Activated naive CD8-positive, alpha-beta T cell treated with anti-CD3 and anti-CD28 coated beads, Interleukin-2, amount 50 U/mL, for 24 hours (primary cell): ENCODE measurements around the gene HPCAL1.

Experiments used
- ATAC-seq: fragments of 150-1000 bp; cut with Tn5 transposase; one replicate; pipeline ENCODE4 v1.10.0; 2021
- DNase-seq: peaks from one replicate; pipeline ENCODE4 v3.0.0; 2021
- H3K27ac Mint-ChIP-seq: one replicate; pipeline ENCODE4 v1.8.0; 2021; ENCODE audit warnings: mild to moderate bottlenecking, mixed read lengths
- H3K27me3 Mint-ChIP-seq: one replicate; pipeline ENCODE4 v1.8.0; 2021; ENCODE audit warnings: mixed read lengths
- H3K36me3 Mint-ChIP-seq: one replicate; pipeline ENCODE4 v1.8.0; 2021; ENCODE audit warnings: low read depth, mixed read lengths
- H3K4me1 Mint-ChIP-seq: one replicate; pipeline ENCODE4 v1.8.0; 2021; ENCODE audit warnings: mixed read lengths
- H3K4me3 Mint-ChIP-seq: one replicate; pipeline ENCODE4 v1.8.0; 2021; ENCODE audit warnings: mild to moderate bottlenecking, moderate library complexity, mixed read lengths
- H3K9me3 Mint-ChIP-seq: one replicate; pipeline ENCODE4 v1.8.0; 2021; ENCODE audit warnings: mixed read lengths

Gene HPCAL1

DNA sequence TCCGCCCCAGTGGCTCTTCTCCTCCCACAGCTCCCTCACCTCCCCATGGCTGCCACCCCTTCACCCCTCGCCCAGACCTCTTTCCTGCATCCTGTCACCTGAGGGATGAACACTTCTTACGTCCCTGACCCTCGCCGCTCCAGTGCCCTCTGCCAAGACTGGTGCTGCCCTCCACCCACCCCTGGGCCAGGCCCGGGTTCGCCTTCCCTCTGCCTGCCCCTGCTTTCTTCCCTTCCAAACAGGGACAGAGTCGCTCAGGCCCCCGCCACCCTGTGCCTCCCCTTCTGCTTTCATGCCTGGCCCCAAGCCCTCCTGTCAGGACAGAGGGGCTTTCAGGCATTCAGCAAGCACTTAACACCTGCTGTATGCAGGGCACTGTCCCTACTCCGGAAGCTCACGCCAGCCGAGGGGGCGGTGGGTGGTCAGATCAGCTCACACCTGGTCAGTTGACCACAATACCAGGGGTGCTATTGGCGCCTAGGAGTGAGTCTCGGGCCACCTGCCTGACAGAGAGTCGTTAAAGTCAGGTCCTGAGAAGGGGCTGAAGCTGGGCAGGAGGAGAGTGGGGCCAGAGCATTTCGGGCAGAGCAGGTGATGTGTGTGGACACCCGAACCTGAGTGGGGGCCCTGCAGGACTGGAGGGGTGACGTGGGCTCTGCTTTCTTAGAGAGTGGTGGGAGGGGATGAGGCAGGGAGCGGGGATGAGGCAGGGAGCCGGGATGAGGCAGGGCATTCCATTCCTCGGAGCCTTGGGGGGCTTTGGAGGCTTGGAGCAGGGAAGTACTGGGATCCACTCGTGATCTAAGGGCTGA, 26.0 kb upstream of the HPCAL1 start:
- Mint-ChIP-seq H3K4me1 (peaks cover 24% of the 10 kb centered on the region), H3K36me3 (no peaks in the 10 kb centered on the region), H3K27me3 (peaks cover 5% of the 10 kb centered on the region), H3K27ac (no peak overlapping the region), H3K9me3 (no peaks in the 10 kb centered on the region), H3K4me3 (no peak overlapping the region)
- ATAC-seq (no peak), DNase-seq (no peak)

DNA sequence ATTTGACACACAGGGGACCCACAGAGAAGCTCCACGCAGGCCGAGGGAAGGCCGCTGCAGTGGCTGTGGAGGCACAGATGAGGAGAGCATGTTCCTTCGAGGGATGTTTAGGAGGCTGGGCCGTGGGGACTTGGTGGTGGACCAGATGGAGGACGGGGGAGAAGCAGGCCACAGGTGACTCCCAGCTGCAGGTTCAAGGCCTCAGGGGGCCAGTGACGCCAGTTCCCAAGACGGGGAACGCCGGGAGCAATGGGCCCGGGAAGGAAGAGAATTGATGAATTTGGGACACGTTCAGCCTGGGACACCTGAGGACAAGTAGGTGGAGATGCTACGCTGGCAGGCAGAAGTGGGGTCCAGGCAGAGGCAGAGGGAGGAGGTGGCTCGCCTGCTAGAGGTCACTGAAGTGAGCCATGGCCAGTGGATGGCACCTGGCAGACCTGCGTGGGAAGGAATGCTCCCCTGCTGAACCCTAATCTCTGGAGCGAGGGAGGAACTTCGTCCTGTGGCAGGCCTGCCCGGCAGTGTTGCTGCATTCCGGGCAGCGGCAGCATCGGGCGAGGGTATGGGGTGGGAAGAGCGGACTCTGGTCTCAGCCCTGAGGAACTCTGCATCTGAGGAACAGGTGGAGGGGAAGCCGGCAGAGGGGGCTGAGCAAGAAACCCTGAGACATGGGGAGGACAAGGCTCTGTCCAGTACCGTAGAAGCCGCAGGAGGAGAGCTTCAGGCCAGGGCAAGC, 25.2 kb upstream of the HPCAL1 start:
- Mint-ChIP-seq H3K36me3 (no peaks in the 10 kb centered on the region), H3K27me3 (peaks cover 5% of the 10 kb centered on the region), H3K4me3 (no peak overlapping the region), H3K4me1 (peaks cover 22% of the 10 kb centered on the region), H3K9me3 (no peaks in the 10 kb centered on the region), H3K27ac (no peak overlapping the region)
- ATAC-seq (no peak), DNase-seq (no peak)

DNA sequence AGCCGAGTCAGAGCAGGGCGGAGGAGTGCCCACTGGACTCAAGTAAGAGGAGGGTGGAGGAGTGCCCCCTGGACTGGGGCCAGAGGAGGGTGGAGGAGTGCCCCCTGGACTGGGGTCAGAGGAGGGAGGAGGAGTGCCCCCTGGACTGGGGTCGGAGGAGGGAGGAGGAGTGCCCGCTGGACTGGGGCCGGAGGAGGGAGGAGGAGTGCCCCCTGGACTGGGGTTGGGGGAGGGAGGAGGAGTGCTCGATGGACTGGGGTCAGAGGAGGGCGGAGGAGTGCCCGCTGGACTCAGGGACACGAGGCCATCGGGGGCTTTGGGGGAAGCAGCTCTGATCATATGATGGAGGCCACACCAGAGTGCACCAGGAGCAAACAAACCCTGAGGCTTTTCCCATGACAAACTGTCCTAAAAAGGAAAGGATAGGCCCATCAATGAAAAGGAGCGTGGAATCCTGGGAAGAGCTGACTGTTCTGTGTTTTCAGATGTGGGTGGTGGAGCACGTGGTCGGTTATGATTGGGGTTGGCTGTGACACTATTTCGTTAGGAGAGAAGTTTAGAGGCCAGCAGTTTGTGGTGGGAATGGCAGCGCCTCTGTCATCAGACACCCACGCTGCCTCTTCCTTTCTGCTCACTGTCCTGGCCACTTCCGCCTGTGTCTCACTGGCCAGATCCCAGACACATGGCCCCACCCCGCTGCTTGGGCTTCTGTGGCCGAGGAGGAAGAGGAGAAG, 24.5 kb upstream of the HPCAL1 start:
- peak overlapping the region; percentile 15 for H3K27ac Mint-ChIP-seq
- peaks cover 5% of the 10 kb centered on the region for H3K27me3 Mint-ChIP-seq
- peaks cover 25% of the 10 kb centered on the region for H3K4me1 Mint-ChIP-seq
- no peak overlapping the region for H3K4me3 Mint-ChIP-seq
- peak; percentile 55 for ATAC-seq
- no peaks in the 10 kb centered on the region for H3K36me3 Mint-ChIP-seq
- peak; percentile 47 for DNase-seq
- H3K9me3 Mint-ChIP-seq = no peaks in the 10 kb centered on the region

DNA sequence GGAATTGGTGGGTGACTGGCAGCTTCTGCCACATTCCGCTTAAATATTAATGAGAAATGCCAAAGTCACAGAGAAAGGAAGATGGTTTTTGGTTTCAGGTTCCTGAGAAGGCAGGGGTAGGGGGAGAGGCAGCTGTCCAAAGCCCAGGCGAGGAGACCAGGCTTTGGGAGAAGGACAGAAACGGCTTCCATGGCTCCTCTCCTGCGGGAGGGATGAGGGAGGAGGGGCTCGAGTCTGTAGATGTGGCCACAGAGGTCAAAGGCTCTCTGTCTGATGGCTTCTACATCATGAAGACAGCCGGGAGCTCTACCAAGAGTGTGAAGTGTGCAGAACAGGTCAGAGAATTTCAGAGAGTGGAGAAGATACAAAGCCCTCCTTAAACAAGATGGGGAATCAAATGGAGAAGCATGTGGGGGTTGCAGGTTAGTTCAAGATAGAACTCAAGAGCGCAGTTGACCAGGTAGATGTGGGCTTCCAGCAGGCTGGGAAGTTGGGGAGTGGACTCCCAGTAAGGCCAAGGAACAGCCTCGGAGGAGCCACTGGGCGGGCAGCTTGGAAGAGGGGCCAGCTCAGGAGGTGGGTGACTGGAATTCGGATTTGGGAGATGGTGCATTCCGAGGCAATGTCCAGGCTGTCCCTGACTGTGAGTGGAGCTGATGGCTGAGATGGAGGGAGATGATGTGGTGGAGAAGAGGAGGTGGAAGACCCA, 23.8 kb upstream of the HPCAL1 start:
- Mint-ChIP-seq H3K27ac (peak overlapping the region; percentile 15), H3K36me3 (no peaks in the 10 kb centered on the region), H3K4me1 (peaks cover 30% of the 10 kb centered on the region), H3K4me3 (no peak overlapping the region), H3K27me3 (peaks cover 5% of the 10 kb centered on the region), H3K9me3 (no peaks in the 10 kb centered on the region)
- DNase-seq (no peak), ATAC-seq (no peak)

DNA sequence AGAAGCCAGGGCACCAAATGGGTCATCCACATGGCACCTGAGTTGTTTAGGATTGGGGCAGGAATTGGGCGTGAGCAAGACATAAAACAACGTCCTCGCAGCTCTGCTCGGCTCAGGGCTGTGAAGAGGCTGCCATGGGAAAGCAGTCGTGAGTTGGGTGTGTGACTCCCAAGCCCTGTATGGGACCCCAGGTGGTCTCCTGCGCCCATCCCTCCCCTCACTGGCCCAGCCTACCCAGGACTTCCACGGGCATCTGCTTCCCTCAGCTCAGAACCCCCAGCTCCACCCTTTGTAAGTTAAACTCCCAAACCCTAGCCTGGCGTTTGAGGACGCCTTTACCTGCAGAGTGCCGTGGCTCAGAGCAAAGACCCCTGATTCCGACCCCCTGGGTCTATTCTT, 23.2 kb upstream of the HPCAL1 start:
- Mint-ChIP-seq H3K27me3 (peaks cover 5% of the 10 kb centered on the region), H3K27ac (no peak overlapping the region), H3K36me3 (no peaks in the 10 kb centered on the region), H3K9me3 (no peaks in the 10 kb centered on the region), H3K4me3 (no peak overlapping the region), H3K4me1 (peaks cover 30% of the 10 kb centered on the region)
- DNase-seq = no peak
- ATAC-seq = no peak

DNA sequence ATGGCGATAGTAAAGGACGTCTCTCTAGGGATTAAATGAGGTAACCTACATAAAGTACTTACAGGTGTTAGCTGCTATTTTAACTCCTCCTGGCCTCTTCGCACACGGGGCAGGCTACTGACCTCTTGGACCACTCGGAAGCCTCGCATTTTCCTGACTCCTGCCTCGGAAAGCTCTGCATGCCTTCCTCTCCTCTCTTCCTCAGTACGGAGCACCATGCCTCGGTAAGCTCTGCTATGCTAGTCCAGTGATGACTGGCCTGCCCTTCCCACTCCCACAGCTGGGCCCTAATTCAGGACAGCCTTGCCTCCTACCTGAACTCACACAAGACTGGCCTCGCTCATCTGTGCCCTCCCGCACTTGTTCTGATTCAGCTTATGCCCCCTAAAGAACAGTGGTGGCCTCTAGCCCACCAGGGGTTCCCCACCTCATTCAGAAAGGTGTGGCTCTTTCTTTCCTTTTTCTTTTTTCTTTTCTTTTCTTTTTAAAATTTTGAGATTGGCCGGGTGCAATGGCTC, 22.7 kb upstream of the HPCAL1 start:
- H3K4me1 Mint-ChIP-seq = peaks cover 32% of the 10 kb centered on the region
- H3K36me3 Mint-ChIP-seq = no peaks in the 10 kb centered on the region
- H3K4me3 Mint-ChIP-seq = no peak overlapping the region
- H3K27me3 Mint-ChIP-seq = peaks cover 5% of the 10 kb centered on the region
- no peak overlapping the region for H3K27ac Mint-ChIP-seq
- H3K9me3 Mint-ChIP-seq = no peaks in the 10 kb centered on the region
- ATAC-seq = no peak
- DNase-seq = no peak

DNA sequence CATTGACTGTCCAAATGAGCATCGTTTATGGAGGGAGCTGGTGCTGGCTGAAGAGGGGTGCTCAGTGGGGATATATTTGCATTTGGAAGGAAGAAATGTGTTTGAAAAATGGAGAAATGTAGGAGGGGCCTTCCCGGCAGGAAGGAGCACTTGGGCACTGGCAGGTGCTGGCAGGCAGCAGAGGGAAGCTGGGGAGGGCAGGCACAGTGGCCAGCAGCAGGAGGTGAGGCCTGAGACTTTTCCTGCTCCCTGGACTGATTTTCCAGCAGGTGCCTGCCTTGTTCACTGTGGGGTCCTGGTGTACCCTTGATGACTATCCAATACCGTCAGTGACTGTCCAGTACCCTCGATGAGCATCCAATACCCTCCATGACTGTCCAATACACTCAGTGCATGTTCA, 20.8 kb upstream of the HPCAL1 start:
- H3K4me1 Mint-ChIP-seq = peaks cover 33% of the 10 kb centered on the region
- no peak for DNase-seq
- peaks cover 5% of the 10 kb centered on the region for H3K27me3 Mint-ChIP-seq
- no peak overlapping the region for H3K27ac Mint-ChIP-seq
- ATAC-seq = no peak
- no peaks in the 10 kb centered on the region for H3K9me3 Mint-ChIP-seq
- no peak overlapping the region for H3K4me3 Mint-ChIP-seq
- no peaks in the 10 kb centered on the region for H3K36me3 Mint-ChIP-seq

DNA sequence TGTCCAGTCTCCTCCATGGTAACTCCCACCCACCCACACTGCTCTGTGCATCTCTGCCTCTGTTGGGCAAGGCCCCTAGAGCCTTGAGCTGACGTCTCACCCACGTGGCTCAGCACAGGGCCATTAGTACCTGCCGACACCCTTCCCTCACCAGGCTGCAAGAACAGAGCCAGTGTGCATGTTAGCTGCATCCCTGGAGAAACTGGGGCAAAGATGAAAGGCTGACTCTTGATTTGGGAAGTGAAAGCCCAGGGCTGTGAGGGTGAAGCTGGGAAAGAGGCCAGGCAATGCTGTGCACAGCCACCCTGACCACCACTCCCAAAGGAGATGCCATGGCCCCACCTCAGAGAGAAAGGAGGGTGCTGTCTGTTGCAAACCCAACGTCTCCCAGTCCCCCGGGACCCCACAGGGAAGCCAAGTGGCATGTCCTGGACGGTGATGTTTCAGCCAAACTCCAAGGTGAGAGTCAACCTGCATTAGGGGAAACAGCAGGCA, 20.0 kb upstream of the HPCAL1 start:
- no peak overlapping the region for H3K27ac Mint-ChIP-seq
- no peak for DNase-seq
- ATAC-seq = no peak
- no peaks in the 10 kb centered on the region for H3K36me3 Mint-ChIP-seq
- H3K27me3 Mint-ChIP-seq = peaks cover 5% of the 10 kb centered on the region
- H3K4me1 Mint-ChIP-seq = peaks cover 28% of the 10 kb centered on the region
- no peaks in the 10 kb centered on the region for H3K9me3 Mint-ChIP-seq
- H3K4me3 Mint-ChIP-seq = no peak overlapping the region

DNA sequence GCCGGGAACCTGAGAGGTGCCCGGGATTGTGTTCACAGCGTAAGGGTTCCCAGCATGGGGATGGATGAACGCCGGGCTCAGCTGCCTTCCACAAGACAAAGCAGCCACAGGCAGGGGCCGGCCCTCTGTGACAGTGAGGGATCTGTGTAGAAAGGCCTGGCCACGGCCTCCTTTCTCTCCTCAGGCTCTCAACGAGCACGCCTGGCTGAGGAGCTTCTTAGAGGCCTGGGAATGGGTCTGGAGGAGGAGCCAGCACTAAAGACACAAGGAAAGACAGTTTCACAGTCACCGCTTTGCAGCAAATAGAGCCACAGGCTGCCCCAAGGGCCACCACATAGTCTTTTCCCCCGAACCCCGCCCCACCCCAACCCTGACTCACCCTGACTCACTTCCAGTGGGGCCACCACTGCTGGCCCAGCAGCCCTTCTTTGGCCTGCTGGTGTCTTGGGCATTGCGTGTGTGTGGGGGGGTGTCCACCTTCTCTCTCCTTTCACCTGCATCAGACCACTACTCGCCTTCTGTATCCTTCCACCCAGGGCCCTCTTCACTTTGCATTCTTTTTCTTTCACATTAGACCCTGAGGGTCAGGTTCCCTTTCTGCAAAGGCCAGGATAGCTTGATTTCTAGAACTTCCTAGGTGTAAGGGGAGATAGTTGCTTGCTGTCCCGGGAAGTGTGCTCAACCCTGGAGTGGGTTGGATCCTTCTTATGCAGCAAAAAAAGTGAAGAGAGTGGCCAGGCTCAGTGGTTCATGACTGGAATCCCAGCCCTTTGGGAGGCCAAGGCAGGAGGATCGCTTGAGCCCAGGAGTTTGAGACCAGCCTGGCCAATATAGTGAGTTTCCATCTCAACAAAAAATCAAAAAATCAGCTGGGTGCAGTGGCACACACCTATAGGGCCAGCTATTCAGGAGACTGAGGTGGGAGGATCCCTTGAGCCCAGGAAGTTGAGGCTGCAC, 19.3 kb upstream of the HPCAL1 start:
- DNase-seq (peak; percentile 44), ATAC-seq (peak; percentile 76)
- peaks cover 3% of the 10 kb centered on the region for H3K27me3 Mint-ChIP-seq
- no peaks in the 10 kb centered on the region for H3K9me3 Mint-ChIP-seq
- peaks cover 21% of the 10 kb centered on the region for H3K4me1 Mint-ChIP-seq
- H3K27ac Mint-ChIP-seq = no peak overlapping the region
- no peaks in the 10 kb centered on the region for H3K36me3 Mint-ChIP-seq
- no peak overlapping the region for H3K4me3 Mint-ChIP-seq

DNA sequence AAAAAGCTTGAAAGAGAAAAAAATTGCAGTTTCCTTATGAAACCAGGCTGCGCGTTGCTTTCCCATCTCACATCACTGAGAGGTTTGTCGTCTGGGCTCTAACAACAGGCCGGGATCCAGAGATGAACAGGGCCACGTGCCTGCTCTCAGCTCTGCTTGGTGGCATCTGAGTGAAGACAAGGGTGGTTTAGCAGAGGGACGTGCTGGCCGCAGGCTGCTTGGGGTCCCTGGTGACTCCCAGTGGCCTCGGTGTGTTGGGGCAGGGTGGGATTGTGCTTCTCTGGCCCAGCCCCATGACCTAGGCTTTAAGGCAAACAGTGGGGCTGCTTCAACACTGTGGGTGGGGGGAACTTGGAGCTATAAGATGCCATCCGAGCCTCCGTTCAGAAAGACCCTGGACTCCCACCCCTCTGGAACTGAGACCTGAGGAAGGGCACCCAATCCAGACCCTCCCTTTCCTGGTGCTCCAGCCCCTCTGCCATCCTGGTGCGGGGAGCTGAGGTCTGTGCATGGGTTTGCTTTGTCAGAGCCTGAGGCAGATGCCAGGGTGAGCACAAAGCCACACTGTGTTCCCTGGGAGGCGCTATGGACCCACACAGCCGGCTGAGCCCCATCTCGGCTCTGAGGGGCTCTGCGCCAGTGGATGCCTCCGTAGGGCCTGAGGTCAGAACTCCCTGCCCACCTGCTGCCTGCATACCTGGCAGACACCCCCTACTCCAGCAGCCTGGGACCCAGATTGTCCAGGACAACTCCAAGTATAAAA, 18.4 kb upstream of the HPCAL1 start:
- Mint-ChIP-seq H3K36me3 (no peaks in the 10 kb centered on the region), H3K4me3 (no peak overlapping the region), H3K4me1 (peaks cover 12% of the 10 kb centered on the region), H3K27ac (no peak overlapping the region), H3K27me3 (peaks cover 3% of the 10 kb centered on the region), H3K9me3 (no peaks in the 10 kb centered on the region)
- DNase-seq (no peak), ATAC-seq (no peak)

DNA sequence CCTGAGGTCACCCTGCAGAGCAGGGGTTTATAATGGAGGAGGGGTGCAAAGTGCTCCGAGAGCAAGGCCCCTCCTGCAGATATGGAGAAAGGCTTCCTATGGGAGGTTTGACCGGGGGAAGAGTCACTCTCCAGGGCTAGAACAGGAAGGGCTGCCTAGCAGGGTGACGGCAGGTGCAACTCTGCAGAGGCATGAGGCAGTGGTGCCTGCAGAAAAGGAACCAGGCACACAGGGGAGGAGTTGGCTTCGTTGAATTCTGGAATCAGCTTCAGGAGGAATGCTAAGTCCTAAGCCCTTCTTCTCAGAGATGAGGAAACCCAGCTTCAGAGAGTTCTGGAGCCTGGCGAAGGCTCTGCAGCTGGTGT, 17.5 kb upstream of the HPCAL1 start:
- H3K27ac Mint-ChIP-seq = no peak overlapping the region
- H3K27me3 Mint-ChIP-seq = peaks cover 3% of the 10 kb centered on the region
- ATAC-seq = no peak
- H3K4me1 Mint-ChIP-seq = peaks cover 12% of the 10 kb centered on the region
- H3K4me3 Mint-ChIP-seq = no peak overlapping the region
- DNase-seq = no peak
- no peaks in the 10 kb centered on the region for H3K9me3 Mint-ChIP-seq
- no peaks in the 10 kb centered on the region for H3K36me3 Mint-ChIP-seq

DNA sequence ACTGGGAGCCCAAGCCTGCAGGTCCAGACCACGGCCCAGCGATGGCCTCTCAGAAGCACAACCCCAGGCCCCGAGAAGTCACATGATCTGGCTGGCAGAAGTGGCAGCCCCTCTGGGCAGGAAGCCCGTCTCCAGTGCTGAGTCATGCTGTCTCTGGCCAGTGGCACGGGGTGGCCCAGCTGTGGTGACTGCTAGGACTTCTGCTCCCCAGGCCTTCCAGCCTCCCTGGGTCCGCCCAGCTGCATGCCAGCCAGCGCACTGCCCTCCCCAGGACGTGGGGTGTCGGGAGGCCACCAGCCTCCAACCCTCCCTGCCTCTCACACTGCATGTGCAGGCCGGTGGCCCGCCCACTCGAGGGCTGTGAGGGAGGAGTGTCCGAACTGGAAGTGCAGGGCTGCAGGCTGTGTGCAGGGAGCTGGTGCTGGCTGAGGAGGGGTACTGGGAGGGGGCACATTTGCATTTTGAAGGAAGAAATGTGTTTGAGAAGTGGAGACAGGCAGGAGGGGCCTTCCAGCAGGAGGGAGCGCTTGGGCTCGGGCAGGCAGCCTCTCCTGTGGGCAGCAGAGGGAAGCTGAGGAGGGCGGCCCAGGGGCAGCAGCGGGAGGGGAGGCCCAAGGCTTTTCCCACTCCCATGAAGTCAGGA, 17.0 kb upstream of the HPCAL1 start:
- no peak overlapping the region for H3K27ac Mint-ChIP-seq
- no peak overlapping the region for H3K4me3 Mint-ChIP-seq
- no peaks in the 10 kb centered on the region for H3K36me3 Mint-ChIP-seq
- H3K9me3 Mint-ChIP-seq = no peaks in the 10 kb centered on the region
- H3K27me3 Mint-ChIP-seq = peaks cover 3% of the 10 kb centered on the region
- H3K4me1 Mint-ChIP-seq = peaks cover 12% of the 10 kb centered on the region
- DNase-seq (no peak), ATAC-seq (no peak)
